Smooth muscle cell (in vitro differentiated cells): ENCODE measurements around the gene HMCN1. TPM values are rescaled to one million over a fixed set of nuclear protein-coding genes. Genes with fewer than 3 reads are reported as not detected.

Source experiments
- DNase-seq: peaks from one replicate; lab custom pipeline; 2025; ENCODE audit not compliant: unreplicated experiment; lab: John Stamatoyannopoulos, UW
- H2AFZ ChIP-seq: fragments of 200-600 bp; sonication (generic); 2 replicates; pipeline ENCODE4 v1.6.0; 2016; ENCODE audit warnings: antibody characterized with exemption, low read depth, mild to moderate bottlenecking
- H3F3A ChIP-seq: fragments of 200-600 bp; sonication (generic); 2 replicates; pipeline ENCODE4 v1.6.0; 2017; ENCODE audit warnings: antibody characterized with exemption, low read depth
- H3K27ac ChIP-seq: fragments of 200-600 bp; sonication (generic); 2 replicates; pipeline ENCODE4 v1.5.1; 2016; ENCODE audit warnings: low read depth, mild to moderate bottlenecking
- H3K27me3 ChIP-seq: fragments of 200-600 bp; sonication (generic); 2 replicates; pipeline ENCODE4 v1.6.1; 2016; ENCODE audit warnings: low read depth, mild to moderate bottlenecking
- H3K36me3 ChIP-seq: fragments of 200-600 bp; sonication (generic); 2 replicates; pipeline ENCODE4 v1.5.1; 2016; ENCODE audit warnings: low read depth
- H3K4me1 ChIP-seq: fragments of 200-600 bp; sonication (generic); 2 replicates; pipeline ENCODE4 v1.5.1; 2016; ENCODE audit warnings: low read depth
- H3K4me2 ChIP-seq: fragments of 200-600 bp; sonication (generic); 2 replicates; pipeline ENCODE4 v1.6.0; 2016; ENCODE audit warnings: mild to moderate bottlenecking
- H3K4me3 ChIP-seq: fragments of 200-600 bp; sonication (generic); 2 replicates; pipeline ENCODE4 v1.5.1; 2016; ENCODE audit warnings: mild to moderate bottlenecking
- H3K79me2 ChIP-seq: fragments of 200-600 bp; sonication (generic); 2 replicates; pipeline ENCODE4 v1.6.0; 2016; ENCODE audit warnings: low read depth, mild to moderate bottlenecking
- H3K9ac ChIP-seq: fragments of 200-600 bp; sonication (generic); 2 replicates; pipeline ENCODE4 v1.6.0; 2016; ENCODE audit warnings: low read depth
- H3K9me3 ChIP-seq: fragments of 200-600 bp; sonication (generic); replicated peaks from 2 replicates; pipeline ENCODE4 v1.5.1; 2016; ENCODE audit warnings: low read depth
- H4K20me1 ChIP-seq: fragments of 200-600 bp; sonication (generic); 2 replicates; pipeline ENCODE4 v1.6.0; 2016; ENCODE audit warnings: low read depth
- CTCF ChIP-seq: fragments of 200-600 bp; sonication (generic); IDR thresholded peaks from 2 replicates; pipeline ENCODE4 v1.5.1; 2017; ENCODE audit warnings: borderline replicate concordance, mild to moderate bottlenecking, antibody characterized with exemption; ENCODE audit not compliant: insufficient read depth, poor library complexity, severe bottlenecking
- WGBS: methylation state at CpG from one replicate; pipeline ENCODE4 v1.1.7; 2016; ENCODE audit warnings: low lambda C conversion rate; 5-methylcytosine and 5-hydroxymethylcytosine counted together
- polyA plus RNA-seq: library from polyadenylated mRNA; unstranded; fragments of >200 nt; fragmentation: Nextera tagmentation; extraction: Ambion mirVana; gene quantifications from 2 replicates; pipeline ENCODE4 v1.2.1, GENCODE V29; 2016
- total RNA-seq: library from RNA; depleted of rRNA; stranded (reverse); fragments of >200 nt; gene quantifications from 2 replicates; pipeline ENCODE4 v1.2.3, GENCODE V29; 2014

Gene HMCN1
- total and polyA plus RNA-seq, 2 experiments from 2014 or later, result 18.9 to 118 TPM

- H3K4me1 ChIP-seq, result peaks cover 8% of the 10 kb centered on the region
- no peaks in the 10 kb centered on the region for H4K20me1 ChIP-seq
- H3F3A ChIP-seq, result peaks cover 4% of the 10 kb centered on the region
- no peaks in the 10 kb centered on the region for H3K79me2 ChIP-seq
- no peak for TF ChIP-seq CTCF
- no peaks in the 10 kb centered on the region for H3K27me3 ChIP-seq
- H3K4me2 ChIP-seq, result peak overlapping the region; percentile 24
- WGBS, result 7% methylated on average over 1 of the region's 1 CpG
- H3K36me3 ChIP-seq, result no peaks in the 10 kb centered on the region
- peak overlapping the region; percentile 61 for H3K27ac ChIP-seq
- H3K9ac ChIP-seq, result peak overlapping the region; percentile 32
- no peak overlapping the region for H2AFZ ChIP-seq
- no peak overlapping the region for H3K4me3 ChIP-seq
- DNase-seq, result no peak
- H3K9me3 ChIP-seq, result no peaks in the 10 kb centered on the region
Observed at GRCh38 chr1:185824106-185824505, 89.9 kb downstream of the HMCN1 start.

- Histone ChIP-seq H4K20me1 (no peaks in the 10 kb centered on the region), H3K27ac (peak overlapping the region; percentile 61), H3F3A (peaks cover 4% of the 10 kb centered on the region), H2AFZ (no peak overlapping the region), H3K4me2 (no peak overlapping the region), H3K27me3 (no peaks in the 10 kb centered on the region), H3K4me3 (no peak overlapping the region), H3K9me3 (no peaks in the 10 kb centered on the region), H3K4me1 (peaks cover 8% of the 10 kb centered on the region), H3K36me3 (no peaks in the 10 kb centered on the region), H3K79me2 (no peaks in the 10 kb centered on the region), H3K9ac (peak overlapping the region; percentile 34)
- 23% methylated on average over 1 of the region's 1 CpG for WGBS
- no peak for DNase-seq
- TF ChIP-seq CTCF, result no peak
Observed at GRCh38 chr1:185825556-185825955, 91.4 kb downstream of the HMCN1 start.

- WGBS, result 16% methylated on average over 2 of the region's 2 CpGs
- Histone ChIP-seq H3F3A (peaks cover 13% of the 10 kb centered on the region), H3K27me3 (no peaks in the 10 kb centered on the region), H3K79me2 (peaks cover 22% of the 10 kb centered on the region), H2AFZ (no peak overlapping the region), H4K20me1 (peaks cover 2% of the 10 kb centered on the region), H3K9me3 (no peaks in the 10 kb centered on the region), H3K4me2 (peak overlapping the region; percentile 6), H3K4me3 (no peak overlapping the region), H3K36me3 (no peaks in the 10 kb centered on the region), H3K9ac (no peak overlapping the region), H3K4me1 (peaks cover 9% of the 10 kb centered on the region), H3K27ac (peak overlapping the region; percentile 20)
- no peak for TF ChIP-seq CTCF
- no peak for DNase-seq
Observed at GRCh38 chr1:185834371-185834905, 100.2 kb downstream of the HMCN1 start.

DNA sequence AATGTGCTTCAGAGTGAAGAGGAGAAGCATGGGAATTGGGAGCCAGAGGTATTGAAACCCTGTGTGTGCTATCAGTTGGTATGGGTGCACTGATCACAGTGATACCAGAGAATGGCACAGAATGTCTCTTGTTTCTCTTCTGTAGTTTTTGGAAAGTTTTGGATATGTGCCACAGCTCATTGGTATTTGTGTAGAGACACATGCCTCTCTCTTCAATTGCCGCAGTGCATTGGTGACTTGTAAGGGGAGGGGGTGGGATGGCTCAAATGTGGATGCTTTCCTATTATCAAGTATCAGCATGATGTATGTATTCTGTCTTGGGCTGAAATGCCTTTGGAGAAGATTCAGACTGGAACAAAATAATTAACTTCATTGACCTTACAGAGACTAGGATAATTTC, 101.0 kb downstream of the HMCN1 start:
- Histone ChIP-seq H2AFZ (no peak overlapping the region), H3K9me3 (no peaks in the 10 kb centered on the region), H3K36me3 (no peaks in the 10 kb centered on the region), H4K20me1 (peaks cover 2% of the 10 kb centered on the region), H3F3A (peaks cover 13% of the 10 kb centered on the region), H3K4me3 (no peak overlapping the region), H3K27me3 (no peaks in the 10 kb centered on the region), H3K4me2 (no peak overlapping the region), H3K4me1 (peaks cover 9% of the 10 kb centered on the region), H3K9ac (no peak overlapping the region), H3K27ac (no peak overlapping the region), H3K79me2 (peaks cover 22% of the 10 kb centered on the region)
- WGBS, result 97% methylated on average over 1 of the region's 1 CpG
- no peak for TF ChIP-seq CTCF
- DNase-seq, result no peak
